ENCODE data around the gene EZH2.

- TF ChIP-seq, protein P1, sequence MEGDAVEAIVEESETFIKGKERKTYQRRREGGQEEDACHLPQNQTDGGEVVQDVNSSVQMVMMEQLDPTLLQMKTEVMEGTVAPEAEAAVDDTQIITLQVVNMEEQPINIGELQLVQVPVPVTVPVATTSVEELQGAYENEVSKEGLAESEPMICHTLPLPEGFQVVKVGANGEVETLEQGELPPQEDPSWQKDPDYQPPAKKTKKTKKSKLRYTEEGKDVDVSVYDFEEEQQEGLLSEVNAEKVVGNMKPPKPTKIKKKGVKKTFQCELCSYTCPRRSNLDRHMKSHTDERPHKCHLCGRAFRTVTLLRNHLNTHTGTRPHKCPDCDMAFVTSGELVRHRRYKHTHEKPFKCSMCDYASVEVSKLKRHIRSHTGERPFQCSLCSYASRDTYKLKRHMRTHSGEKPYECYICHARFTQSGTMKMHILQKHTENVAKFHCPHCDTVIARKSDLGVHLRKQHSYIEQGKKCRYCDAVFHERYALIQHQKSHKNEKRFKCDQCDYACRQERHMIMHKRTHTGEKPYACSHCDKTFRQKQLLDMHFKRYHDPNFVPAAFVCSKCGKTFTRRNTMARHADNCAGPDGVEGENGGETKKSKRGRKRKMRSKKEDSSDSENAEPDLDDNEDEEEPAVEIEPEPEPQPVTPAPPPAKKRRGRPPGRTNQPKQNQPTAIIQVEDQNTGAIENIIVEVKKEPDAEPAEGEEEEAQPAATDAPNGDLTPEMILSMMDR (IDR thresholded peaks at IDR 0.05), result no peak
- TF ChIP-seq POLR2A (IDR thresholded peaks at IDR 0.05) (no peak), EP300 (IDR thresholded peaks at IDR 0.05) (no peak), POLR2AphosphoS5 (IDR thresholded peaks at IDR 0.05) (no peak)
These were observed 20.8 kb downstream of the EZH2 start for GRCh38 chr7:148863324-148863723.
